IPS-NIHi7 (cell line): ENCODE data around the gene MTA3.
"Not testable (repeated sequence)": the region's sequence is repeated elsewhere in the genome, so short reads cannot be mapped to it uniquely, and the experiment has no call there.

Experiments
- DNase-seq: peaks from one replicate; pipeline ENCODE4 v3.0.0; 2012; ENCODE audit warnings: mixed read lengths; ENCODE audit errors: extremely low spot score

MTA3 gene

GRCh38 chr2:42663106-42663780 lies 94.8 kb downstream of the MTA3 start:
- peak; percentile 88 for DNase-seq

GRCh38 chr2:42663828-42664227 lies 95.4 kb downstream of the MTA3 start:
- no peak for DNase-seq

- DNase-seq = no peak
These were observed 105.7 kb downstream of the MTA3 start for GRCh38 chr2:42673989-42674579.

- DNase-seq = no peak
These were observed 107.4 kb downstream of the MTA3 start for GRCh38 chr2:42675815-42676214.

DNA sequence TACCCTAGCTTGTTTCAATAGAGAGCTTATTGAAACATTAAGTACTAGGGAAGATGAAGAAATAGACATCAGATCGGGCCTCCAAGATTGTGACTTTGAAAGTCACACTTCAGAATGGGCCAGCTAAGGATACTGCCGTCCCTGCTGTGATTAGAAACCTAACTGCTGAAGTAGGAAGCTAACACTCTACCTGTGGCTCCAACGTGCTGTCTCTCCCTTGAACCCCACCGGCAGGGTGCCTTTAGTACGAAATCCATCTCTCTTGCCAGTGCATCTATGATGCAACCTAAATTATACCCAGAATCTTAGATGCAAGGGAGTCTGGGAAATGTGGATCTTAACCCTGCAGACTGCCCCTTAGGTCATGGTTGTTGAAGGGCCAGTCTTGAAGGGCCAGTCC lies 116.9 kb downstream of the MTA3 start:
- DNase-seq = no peak

DNA sequence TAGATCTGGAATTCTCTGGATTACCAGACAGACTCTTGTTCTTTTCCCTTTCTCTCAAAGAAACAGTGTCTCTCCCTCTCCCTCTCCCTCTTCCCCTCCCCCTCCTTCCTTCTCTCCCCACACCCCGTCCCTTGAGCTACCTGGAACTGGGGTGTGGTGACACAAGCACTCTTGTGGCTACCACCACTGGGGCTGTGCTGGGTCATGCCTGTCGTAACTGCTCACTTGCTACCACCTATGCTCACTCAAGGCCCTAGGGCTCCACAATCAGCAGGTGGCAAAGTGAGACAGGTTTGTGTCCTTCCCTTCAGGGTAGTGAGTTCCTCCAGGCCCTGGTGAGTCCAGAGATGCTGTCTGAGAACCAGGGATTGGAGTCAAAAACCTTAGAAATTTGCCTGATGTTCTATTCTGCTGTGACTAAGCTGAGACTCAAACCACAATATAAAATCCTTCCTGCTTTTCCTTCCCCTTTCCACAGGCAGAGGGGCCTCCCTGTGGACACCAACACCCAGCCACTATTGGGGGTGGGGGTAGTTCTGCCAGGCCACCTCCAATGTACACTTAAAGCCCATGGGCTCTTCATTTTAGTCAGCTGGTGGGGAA lies 124.7 kb downstream of the MTA3 start:
- no peak for DNase-seq

- DNase-seq = no peak
These were observed 125.5 kb downstream of the MTA3 start for GRCh38 chr2:42693688-42694479.

DNA sequence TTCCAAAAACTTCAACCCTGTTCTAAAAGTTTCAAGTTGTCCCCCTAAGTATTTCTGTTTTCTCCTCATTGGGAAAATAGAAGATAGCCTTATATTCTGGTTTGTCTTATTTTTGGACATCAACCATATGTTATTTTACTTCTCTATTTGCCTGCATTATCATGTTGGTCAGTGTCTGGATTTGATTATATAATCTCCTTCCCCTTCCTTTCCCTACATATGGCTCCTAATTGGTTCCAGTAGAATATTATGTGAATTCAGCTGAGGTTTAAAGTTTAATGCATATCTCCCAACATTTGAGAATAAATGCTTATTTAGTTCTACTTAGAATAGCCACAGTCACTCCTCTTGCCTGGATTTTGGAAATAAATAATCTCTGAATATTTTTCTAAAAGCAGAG lies 128.6 kb downstream of the MTA3 start:
- DNase-seq = no peak

DNA sequence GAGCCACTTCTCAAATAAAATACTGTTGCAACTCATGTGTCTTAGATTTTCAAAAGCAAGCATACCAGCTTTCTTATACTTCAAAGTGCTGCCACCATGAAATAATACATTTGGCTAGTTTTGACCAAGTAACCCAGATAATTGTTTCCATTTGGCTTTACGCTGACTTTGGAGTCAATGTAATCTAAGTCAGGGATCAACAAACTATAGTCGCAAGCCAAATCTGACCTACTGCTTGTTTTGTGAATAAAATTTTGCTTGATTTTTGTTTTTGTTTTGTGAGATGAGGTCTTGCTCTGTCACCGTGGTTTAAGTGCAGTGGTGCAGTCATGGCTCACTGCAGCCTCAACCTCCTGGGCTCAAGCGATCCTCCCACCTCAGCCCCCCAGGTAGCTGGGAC lies 130.5 kb downstream of the MTA3 start:
- no peak for DNase-seq

DNA sequence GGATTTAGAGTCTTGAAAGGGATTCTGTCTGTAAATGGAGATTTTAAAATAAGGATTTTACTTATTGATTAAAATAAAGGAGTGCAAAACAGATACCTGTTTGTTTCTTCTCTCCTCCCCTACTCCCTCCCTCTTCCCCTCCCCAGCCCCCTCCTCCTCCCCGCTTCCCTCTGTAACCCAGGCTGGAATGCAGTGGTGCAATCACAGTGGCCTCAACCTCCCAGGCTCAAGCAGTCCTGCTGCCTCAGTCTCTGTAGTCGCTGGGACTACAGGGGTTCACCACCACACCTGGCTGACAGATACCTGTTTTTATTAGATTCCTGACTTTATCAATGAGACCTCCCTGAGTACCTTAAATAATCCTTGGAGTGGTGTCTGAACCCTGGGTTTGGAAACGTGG lies 138.4 kb downstream of the MTA3 start:
- DNase-seq = no peak

GRCh38 chr2:42708179-42708578 lies 139.7 kb downstream of the MTA3 start:
- DNase-seq = no peak

DNA sequence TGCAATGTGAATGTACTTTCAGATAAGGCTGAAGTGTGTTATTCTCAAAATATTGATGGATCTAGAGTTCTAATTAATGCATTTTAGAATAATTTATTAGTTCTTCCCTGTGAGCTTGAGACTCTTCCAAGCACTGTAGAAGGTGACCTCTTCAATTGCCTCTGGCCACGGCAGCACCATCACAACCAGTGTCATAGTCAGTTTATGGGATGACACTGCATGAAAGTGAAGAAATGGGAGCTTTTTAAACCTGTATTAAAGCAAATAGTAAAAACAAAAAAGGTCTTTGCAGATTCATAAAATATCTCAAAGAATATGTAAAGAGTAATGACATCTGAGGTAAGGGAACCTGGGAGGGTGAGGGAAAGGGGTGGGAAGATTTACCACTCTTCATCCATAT lies 143.5 kb downstream of the MTA3 start:
- DNase-seq = no peak

DNA sequence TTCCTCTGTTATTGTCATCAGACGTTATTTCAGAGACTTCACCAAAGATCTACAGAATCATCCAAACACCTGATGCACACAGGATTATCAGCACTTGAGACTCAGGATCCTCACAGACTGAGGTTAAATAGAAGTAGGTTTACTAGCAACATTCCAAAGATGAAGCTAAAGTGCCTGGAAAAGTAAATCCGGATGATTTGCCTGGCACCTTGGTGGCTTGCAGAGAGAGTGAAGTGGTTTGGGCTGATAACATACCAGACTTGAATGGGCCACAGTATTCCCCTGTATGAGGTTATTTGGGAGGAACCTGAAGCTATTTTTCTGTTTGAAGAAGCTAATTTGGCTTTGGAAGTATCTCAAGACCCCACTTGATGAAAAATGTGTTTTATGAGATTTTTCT lies 144.5 kb downstream of the MTA3 start:
- DNase-seq = no peak

DNA sequence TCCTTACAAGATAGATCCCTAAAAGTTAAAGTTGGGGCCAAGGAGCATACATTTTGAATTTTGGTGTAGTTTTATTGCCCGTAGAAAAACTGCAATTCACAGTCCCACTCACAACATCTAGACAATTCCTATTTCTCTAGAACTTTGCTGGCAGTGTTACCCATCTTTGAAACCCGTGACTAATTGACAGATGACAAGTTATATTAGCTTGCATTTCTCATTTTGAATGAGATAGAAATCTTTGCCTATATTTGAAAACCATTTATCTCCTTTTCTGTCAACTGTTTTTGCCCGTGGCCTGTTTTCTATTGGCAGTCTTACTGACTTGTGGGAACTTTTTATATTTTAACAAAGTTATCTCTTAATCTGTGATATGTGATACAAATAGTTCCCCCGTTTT lies 145.5 kb downstream of the MTA3 start:
- DNase-seq = no peak

- no peak for DNase-seq
These were observed 146.3 kb downstream of the MTA3 start for GRCh38 chr2:42714686-42715085.

DNA sequence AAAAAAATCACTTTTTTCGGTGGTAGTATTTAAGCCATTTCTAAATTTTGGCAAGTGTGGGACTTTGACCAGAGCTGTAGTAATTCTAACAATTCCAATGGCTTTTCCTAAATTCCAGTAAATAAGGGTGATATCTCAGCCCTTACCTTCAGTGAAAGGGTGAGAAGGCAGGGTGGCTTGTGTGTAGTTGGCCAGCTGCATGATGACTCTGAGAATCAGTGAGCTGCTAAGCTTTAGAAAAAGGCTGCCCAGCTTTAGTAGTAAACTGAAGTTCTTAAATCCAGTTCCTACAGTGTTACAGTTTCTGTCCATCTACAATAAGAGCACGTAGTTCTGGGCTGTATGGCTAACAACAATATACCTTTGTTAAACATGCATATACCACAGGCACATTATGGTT lies 153.5 kb downstream of the MTA3 start:
- DNase-seq = no peak

- DNase-seq = peak; percentile 44
These were observed 154.1 kb downstream of the MTA3 start for GRCh38 chr2:42722320-42723190.

- DNase-seq = no peak
These were observed 155.0 kb downstream of the MTA3 start for GRCh38 chr2:42723465-42723864.

- no peak for DNase-seq
These were observed 156.5 kb downstream of the MTA3 start for GRCh38 chr2:42724886-42725285.

DNA sequence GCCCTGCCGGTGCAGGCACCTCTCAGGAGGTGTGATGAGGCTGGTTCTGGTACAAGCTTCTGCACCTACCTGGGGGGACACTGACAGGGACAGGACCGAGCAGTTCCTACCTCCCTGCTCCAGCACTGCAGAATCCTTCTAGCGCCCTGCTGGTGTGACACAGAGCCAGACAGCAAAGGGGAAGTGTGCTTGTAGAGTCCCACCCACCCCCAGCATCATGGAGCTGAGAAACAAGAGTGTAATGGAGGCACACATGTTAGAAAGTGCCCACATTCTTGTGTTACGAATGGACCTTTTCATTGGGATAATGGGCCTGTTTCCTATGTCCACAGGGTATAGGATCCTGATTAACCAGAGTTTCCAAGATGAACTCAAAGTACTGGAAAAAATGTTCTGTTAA lies 157.2 kb downstream of the MTA3 start:
- no peak for DNase-seq

GRCh38 chr2:42726680-42727079 lies 158.2 kb downstream of the MTA3 start:
- DNase-seq = no peak

DNA sequence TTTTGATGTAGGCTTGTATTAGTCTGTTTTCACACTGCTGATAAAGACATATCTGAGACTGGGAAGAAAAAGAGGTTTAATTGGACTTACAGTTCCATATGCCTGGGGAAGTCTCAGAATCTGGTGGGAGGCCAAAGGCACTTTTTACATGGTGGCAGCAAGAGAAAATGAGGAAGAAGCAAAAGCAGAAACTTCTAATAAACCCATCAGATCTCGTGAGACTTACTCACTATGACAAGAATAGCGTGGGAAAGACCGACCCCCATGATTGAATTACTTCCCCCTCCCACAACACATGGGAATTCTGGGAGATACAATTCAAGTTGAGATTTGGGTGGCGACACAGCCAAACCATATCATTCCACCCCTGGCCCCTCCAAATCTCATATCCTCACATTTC lies 162.9 kb downstream of the MTA3 start:
- not testable (repeated sequence) for DNase-seq
